Right lung (tissue), 5 donors: ENCODE data around the gene SLC24A3. TPM values are rescaled to one million over a fixed set of nuclear protein-coding genes. Genes with fewer than 3 reads are reported as not detected.

ENCODE experiments used
- DNase-seq, 2 donors: peaks; one replicate each; pipeline ENCODE4 v3.0.0-alpha.2; 2013
- polyA plus RNA-seq, 5 donors: library from polyadenylated mRNA; unstranded; fragments of 120-200 nt; gene quantifications; one replicate each; pipeline versions ENCODE4 v1.2.1 to v1.2.3, GENCODE V29; 2013; ENCODE audit warnings: inconsistent platforms in 1 of 5, low replicate concordance in 1 of 5; ENCODE audit not compliant: insufficient read length in 5 of 5, insufficient read depth in 1 of 5

Gene SLC24A3
- polyA plus RNA-seq, 5 donors: 5.9 to 8.1 (median 6.8) TPM

DNA sequence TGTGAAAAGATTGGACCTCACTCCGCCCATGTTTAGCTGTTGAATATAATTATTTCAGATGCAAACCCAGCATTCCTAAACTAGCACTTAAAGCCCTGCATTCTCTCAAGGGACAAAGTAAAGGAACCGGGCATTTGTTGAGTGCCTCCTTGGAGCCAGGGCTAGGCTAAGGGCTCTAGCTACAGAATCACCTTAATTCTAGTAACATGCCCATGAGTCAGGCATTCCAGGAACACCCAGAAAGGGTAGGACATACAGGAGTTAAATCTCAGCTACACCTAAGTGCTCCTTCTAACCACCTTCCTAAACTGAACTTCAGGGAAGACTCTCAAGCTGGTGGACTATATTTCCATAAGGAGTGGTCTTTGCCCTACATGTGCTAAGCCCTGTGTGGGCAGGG, 89.4 kb downstream of the SLC24A3 start:
- no peak for DNase-seq

DNA sequence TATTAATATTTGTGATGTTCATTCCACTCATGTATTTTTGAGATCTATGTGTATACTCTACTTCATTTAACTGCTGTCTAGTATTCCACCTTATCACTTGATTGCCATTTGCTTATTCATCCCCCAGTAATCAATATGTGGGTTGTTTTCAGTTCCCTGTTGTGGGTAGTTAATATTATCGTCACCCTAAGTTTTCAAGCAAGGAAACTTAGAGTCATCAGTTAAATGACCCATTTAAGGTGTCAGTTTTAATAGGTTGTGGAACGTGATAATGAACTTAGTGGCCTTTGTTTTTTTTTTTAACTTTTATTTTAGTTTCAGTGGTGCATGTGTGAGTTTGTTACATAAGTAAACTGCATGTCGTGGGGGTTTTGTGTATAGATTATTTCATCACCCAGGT, 90.3 kb downstream of the SLC24A3 start:
- DNase-seq: no peak

DNA sequence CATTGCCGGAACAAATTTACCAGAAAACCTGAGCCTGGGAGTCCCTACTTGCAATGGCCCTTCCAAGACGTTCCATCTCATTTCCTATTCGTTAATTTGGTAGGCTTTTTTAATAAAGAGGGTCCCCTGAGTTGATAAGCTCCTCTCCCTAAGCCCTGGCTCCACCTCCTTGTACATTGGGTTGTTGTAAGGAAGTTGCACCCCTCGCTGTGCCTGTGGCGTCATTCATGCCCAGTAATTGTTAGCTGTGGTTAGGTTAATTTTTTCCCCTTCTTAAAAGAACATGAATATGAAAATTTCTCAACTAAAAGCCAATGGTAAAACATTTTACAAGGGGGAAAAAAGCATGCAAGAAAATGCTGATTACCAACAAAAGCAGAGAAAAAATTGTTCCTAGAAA, 91.9 kb downstream of the SLC24A3 start:
- DNase-seq: no peak

DNA sequence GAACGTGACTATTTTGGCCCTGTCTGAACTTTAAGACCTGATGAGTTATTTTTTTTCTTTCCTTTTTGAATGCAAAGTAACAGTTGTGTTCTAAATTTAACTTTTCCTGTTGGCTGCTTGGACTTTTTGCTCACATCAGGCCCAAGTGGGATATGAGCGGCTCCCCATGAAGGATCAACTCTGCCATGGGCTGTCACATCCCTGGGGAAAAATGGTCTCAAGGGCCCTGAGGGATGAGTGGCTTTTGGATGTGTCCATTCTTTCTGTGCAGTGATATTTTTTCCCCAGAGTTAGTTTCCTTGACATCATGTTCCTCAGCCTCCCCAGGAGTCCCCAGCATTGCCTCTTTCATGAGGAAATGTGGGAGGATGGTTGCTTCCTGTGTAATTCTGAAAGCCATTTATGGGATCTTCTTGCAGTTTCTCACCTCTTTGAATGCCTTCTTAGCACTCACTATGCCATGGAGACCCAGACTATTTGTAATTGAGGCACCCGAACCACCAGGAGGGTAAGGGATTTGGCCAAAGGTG, 92.5 kb downstream of the SLC24A3 start:
- no peak for DNase-seq

DNA sequence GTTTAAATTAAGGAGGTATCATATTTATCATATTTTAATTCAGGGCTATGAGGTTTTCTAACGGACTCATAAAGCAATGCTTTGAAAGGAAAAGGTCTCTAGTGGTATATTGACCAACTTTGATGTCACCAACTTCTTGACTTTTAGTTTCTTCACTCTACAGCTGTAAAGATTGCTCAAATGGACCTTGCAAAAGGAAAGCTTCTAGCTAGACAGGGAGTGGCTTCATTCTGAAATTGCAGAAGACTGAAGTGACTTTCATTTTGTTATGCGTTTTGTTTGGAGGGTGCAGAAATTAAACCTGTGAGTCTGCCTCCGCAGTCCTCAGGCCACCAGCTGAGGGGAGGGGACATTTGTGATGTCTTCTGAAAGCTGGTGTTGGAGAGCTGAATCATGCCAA, 95.7 kb downstream of the SLC24A3 start:
- no peak for DNase-seq

DNA sequence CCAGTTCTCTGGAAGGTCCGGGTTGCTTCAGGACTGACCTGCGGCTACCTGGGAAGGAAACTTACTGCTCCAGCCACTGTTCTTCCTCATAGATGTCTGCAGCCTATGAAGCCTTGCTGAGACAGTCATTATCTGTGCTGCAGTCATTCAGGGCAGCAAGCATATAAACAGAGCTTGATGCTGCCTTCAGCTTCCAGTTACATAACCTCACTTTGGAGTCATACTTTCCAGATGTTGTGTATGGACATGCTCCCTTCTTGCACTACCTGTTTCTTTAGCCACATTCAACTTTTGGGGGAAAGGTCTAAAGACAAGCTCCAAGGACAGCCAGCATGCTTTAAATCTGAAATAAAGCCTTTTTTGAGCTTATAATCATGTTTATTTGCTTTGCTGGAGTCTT, 98.1 kb downstream of the SLC24A3 start:
- DNase-seq: no peak

DNA sequence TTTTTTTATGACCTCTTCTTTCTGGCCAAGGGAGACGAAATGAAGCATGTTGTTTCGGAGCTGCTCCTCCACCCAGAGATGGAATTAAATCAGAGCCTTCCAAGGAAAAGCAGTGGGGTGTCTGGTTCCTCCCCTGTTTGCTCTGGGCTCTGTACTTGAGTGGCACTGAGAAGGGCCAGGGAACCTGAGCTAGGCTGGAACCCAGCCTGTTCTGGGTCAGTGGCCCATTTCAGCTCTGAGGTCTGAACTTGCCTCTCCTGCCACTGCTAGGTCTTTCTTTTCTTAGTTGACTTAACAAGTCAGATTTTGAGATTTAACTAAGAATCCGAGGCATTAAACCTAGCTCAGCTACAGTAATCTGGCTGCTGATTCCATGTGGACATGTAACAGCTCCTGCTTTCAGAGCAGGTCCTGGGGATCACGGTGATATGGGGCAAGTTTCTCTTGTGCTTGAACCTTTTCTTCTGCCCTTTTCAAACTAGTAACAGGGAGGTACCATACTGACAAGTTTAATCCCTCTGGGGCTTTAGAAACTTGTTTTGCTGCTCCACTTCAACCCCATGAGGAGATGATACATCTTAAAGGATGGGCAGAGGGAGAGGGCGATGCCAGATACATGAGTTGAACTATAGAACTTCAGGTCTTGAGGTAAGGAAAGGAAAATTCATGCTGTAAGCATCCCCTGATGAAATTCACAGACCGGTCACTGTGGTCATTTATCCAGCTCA, 101.1 kb downstream of the SLC24A3 start:
- no peak for DNase-seq

DNA sequence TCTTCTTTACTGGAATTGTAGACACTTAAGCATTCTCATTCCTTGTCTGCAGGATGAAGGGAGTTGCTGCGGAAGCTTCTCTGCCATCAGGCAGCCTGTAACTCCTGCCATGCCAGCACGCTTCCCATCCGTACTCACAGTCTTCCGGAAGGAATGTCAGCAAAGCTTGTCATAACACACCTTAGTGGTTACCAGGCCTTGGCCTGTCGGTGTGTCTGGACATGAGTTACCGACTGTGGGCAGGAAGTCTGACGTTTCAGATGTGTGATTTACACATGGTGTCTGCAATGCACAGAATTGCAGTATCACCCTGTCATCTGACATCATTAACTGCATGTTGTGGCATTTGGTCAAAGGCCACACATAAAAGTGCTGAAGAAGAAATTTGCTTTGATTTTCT, 102.2 kb downstream of the SLC24A3 start:
- DNase-seq: no peak

DNA sequence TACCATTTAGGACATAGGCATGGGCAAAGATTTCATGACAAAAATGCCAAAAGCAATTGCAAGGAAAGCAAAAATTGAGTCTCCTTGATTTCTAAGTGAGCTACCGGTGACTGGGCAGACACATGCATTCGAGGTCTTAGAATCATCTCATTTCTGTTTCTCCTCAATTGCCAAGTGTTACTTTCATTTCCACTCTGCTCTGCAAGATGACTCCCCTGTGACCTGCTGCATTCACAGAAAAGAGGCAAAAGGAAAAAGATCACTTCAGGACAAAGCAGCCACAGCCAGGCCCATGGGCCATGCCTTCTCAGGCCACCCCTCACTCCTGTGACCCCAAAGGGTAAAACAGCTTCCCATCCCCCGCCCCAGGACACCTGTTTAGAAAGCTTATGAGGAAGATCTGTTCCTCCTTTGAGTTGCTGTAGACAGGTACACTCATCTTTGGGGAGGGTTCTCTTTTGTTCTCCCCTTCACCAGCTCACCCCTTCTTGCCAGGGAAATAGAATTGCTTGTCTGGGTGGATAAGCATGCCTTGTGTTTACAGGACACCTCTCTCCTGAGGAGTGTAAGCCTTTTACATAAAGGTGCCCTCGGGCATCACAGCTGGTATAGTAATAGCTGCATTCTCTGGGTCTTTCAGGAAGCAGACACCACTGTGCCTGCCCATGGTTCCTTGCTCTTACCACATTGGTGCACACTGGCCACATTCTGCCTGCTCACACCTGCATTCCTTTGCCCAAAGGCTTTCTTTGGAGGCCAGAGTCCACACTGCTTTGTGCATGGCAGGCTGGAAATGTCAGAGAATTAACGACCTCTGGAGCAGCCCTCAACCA, 105.0 kb downstream of the SLC24A3 start:
- no peak for DNase-seq

DNA sequence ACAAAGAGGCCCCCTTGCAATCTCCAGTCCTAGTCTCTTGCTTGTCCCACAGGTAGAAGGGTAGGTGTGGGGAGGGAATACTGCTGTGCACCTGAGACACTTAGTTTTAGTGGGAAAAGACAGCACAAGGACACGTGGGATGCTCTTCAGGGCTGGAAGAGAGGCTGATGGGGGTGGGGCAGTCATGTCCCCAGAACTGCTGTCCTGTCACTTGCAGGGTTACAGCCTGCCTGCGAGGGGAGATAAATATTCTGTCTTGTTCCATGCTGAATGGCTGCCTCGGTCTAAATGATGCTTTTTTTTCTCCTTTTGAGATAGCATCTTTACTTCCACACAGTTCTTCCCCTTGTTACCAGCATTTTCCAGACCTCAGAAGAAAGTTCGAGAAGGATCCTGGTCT, 106.2 kb downstream of the SLC24A3 start:
- no peak for DNase-seq

DNA sequence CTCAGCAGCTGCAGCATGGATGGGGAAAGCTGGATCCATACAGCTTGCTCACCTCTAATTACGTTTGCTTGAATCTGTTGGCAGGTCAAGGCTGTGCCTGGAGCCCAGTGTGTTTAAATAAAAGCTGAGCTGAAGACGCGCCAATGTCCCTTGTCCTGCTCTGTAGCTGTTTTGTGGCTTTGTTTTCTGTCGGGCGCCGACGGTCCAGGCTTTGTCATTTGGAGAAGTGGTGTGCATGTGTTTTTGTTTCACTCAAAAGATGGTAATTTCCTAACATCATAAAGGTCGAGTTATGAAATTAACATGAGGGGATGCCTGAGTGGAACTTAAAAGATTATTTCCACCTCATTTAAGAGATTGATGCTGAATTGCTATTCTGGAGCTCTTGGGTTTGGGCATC, 107.6 kb downstream of the SLC24A3 start:
- DNase-seq: no peak

DNA sequence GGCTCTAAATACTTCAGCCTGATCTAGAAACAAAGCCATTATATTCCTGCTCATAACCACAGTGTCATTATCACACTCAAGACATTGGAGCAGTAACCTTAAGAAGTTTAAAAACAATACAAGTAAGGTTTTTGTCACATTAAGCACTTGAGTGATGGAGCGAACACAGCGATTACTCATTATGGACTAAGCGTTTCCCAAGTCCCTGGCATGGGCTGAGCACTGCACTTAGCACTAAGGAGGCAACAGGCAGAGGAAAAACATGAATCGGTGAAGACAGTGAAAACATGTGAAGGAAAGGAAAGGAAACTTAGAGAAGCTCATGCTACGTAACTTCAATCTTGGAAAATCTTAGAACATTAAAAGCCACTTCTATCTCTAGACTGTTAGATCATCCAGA, 108.7 kb downstream of the SLC24A3 start:
- no peak for DNase-seq

DNA sequence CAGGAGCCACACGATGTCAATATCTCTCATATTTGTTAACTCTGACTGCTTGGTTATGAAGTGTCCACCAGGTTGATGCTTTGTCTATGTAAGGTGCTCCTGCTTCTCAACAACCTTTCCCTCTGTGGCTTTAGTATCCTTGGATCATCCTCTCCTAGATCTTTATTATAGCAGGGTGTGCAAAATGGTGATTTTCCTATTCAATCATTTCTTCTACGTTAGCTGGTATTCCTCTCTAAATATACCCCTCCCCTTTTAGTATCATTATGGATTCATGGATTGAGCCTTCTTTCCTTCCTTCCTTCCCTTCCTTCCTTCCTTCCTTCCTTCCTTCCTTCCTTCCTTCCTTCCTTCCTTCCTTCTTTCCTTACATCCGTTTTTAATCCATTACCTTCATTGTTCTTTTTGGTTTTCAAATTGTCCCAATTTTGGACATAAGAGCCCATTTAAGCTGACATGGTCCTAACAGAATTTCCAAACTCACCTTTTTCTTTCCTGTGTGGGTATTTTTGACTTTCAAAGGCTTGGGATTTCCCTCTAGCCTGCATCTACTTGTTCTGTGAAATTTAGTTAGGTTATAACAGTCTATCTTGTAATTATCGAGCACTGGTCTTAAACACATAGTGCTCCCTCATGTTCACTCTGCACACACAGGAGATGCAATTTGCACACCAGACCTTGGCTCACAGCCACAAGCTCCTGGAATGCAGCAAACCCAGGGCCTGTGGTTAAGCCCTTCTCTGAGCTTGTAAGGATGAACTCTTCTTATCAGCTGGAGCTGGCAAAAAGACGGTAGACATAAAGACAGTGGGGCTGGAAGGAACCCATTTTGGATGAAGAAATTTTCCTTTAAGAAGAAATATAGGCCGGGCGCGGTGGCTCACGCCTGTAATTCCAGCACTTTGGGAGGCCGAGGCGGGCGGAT, 109.9 kb downstream of the SLC24A3 start:
- no peak for DNase-seq

DNA sequence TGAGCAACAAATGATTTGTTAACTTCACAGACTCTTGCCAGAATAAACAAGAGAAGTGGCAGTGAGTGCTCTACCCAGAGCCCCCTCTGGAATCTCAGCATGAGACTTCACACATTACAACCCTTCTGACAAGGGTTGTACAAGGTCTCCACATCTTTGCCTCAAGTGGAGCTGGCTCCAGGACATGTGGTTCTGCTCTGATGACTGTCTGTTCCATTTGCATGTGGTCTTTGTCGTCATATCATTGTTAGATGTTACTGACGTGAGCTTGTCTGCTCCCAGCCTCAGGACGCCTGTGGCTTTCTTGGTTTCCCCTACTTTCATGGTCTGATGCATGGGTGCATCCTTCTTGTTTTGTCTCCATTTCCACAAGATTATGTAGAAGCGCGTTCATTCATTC, 115.0 kb downstream of the SLC24A3 start:
- no peak for DNase-seq

DNA sequence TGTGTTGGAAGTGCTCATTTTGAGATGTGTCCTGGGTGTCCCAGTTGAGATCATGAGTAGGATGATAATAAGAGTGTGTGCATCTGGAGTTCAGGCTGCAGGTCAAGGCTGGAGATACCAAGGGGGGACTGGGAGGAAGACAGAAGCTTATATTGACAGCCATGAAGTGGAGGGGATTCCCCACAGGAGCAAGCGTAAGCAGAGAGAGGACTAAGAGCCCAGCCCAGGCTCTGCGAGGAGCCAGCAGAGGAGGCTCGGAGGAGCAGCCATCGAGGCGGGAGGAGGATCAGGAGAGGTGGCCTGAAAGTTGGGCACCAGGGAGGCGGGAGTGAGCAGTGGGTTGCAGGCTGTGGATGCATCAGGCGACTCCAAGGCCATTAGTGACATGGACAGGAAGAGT, 116.2 kb downstream of the SLC24A3 start:
- no peak for DNase-seq

DNA sequence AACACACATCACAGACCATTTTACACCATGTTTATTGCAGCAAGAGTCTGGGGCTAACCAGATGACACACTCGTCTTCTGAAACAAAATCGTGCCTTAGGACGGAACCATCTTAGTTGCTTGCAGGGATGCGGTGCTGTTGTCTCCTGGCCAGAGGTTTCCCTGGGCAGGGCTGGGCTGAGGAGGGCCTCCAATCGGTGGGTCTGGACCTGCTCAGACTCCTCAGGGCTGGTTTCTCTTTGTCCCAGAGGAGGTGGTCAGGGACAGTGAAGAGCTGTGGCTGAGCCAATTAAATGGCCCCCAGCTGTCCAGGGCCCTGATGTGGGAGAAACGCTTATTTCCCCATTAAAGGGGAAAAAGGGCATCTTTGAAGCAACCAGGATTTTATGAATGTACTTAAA, 117.6 kb downstream of the SLC24A3 start:
- DNase-seq: no peak

DNA sequence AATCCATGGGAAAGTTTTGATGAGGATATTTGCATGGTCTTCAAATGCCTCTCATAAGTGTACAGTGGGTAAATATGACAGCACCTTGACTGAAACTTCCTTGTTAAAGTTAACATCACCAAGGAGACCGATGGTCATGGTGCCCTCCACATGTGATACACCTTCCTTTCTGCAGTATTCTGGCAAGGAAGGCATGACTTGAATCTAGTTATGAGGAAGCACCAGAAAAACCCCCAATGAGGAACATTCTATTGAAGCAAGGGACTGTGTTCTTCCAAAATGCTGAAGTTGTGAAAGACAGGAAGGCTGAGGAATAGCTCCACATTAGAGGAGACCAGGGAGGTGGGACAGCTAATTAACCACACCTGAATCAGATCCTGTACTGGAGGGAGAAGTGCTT, 118.3 kb downstream of the SLC24A3 start:
- DNase-seq: no peak

DNA sequence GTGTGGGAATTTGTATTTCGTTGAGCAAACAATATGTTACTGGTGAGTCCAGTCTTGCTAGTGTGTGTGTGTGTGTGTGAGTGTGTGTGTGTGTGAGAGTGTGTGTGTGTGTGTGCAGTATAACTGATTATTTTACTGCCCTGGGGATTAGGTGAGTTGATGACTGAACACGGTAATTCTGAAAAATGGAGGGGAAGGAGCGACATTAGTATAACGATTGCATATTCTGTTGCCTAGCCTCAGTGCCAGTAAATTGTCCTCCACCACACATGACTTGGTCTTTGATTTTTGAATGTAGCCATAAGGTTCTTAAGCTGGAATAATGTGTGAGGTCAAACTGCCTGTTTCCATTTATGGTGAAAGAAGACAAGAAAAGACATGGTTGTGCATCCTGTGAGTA, 121.1 kb downstream of the SLC24A3 start:
- no peak for DNase-seq

DNA sequence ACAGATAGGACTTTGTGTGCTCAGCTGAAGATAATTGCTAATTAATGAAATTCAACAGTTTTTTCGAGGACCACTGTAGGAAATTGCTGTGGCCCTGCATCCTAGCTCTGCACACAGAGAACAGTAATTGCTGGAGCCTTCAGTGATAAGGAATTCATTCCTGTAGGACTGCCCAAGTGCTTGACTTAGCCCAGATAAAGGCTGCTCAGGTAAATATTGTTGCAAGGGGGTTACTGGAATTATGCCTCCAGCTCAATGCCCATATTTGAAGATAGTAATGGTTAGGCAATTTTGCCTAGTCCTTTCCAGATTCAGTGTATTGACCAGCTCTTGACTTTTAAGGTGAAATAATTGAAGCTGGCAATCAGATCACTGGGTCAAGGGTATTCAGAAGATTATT, 122.9 kb downstream of the SLC24A3 start:
- no peak for DNase-seq

DNA sequence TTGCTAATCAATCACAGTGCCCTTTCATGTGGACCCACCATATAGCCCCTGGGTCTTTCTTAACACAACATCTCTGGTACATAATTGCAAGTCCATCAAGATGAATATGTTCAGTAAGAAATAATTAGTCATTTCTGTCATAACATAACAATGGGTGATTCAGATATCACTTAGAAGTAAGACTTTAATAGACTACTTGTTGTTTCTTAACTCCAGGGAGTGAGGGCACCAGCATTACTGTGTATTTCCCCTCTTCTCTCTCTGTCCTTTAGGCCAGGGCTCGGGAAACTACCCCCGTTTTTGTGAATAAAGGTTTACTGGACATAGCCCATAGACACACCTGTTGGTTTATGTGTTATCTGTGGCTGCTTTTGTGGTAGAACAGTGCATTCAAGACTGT, 123.5 kb downstream of the SLC24A3 start:
- no peak for DNase-seq

DNA sequence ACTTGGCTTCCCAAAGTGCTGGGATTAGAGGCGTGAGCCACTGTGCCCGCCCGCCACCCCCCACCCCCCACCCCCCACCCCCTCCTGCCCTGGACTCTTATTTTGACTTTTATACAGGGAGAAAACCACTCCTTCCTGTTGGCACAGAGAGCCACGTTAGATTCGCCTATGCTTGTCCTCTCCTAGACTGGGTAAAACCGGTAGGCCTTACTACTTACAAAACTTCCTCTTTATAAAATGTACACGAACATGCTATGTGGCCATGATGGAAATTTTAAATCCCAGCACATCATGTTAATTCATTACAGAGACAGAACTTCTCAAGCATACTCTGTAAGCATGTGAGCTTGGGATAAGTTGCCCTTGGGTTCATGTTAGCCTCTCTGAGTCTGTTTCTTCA, 124.2 kb downstream of the SLC24A3 start:
- no peak for DNase-seq

DNA sequence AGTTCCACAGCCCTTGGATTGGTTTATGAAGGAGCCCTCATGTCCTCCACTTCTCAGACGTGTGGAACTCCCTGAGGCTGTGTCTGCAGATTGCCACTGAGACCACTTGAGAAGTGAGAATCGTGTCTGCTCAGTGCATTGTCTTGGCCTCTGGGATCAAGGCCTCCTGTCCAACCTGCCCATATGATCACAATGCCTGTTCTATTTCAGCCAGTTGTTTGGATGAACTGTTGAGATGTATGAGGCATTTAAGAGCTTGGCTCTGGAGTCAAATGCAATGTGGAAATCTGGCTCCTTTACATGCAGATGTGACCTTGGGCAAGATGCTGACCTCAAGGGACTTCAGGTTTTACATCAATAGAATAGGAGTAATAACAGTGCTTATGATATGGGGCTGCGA, 125.9 kb downstream of the SLC24A3 start:
- DNase-seq: no peak
